ENCODE data around the gene PLCD3. TPM values are rescaled to one million over a fixed set of nuclear protein-coding genes. Genes with fewer than 3 reads are reported as not detected.

The PLCD3 gene
- total and polyA plus RNA-seq, 2 of the 13 experiments (the other 11 are each of a cell fraction or from before 2014, with no cell fraction given) = 11.3 to 39.1 TPM

DNA sequence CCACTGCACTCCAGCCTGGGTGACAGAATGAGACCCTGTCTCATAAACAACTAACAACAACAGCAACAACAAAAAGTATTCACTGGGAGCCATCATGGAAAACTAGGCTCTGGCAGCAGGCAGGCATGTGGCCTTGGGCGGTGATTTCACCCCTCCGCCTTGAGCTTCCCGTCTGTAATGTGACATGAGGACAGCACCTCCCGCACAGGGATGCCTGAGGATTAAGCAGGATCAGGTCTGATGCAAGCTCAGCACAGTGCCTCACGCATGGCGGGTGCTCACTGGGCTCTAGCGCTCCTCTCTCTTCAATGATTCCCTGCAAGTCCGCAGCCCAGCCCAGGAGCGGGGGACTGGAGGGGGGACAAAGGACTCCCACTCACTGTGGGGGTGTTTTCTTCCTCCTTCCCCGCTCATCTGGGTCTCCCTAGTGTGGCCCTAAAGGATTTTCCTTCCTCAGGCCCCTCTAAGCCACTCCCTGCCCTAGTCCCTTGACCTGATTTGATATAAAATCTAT, 2.8 kb downstream of the PLCD3 start (continued):
- TF ChIP-seq, protein P1, sequence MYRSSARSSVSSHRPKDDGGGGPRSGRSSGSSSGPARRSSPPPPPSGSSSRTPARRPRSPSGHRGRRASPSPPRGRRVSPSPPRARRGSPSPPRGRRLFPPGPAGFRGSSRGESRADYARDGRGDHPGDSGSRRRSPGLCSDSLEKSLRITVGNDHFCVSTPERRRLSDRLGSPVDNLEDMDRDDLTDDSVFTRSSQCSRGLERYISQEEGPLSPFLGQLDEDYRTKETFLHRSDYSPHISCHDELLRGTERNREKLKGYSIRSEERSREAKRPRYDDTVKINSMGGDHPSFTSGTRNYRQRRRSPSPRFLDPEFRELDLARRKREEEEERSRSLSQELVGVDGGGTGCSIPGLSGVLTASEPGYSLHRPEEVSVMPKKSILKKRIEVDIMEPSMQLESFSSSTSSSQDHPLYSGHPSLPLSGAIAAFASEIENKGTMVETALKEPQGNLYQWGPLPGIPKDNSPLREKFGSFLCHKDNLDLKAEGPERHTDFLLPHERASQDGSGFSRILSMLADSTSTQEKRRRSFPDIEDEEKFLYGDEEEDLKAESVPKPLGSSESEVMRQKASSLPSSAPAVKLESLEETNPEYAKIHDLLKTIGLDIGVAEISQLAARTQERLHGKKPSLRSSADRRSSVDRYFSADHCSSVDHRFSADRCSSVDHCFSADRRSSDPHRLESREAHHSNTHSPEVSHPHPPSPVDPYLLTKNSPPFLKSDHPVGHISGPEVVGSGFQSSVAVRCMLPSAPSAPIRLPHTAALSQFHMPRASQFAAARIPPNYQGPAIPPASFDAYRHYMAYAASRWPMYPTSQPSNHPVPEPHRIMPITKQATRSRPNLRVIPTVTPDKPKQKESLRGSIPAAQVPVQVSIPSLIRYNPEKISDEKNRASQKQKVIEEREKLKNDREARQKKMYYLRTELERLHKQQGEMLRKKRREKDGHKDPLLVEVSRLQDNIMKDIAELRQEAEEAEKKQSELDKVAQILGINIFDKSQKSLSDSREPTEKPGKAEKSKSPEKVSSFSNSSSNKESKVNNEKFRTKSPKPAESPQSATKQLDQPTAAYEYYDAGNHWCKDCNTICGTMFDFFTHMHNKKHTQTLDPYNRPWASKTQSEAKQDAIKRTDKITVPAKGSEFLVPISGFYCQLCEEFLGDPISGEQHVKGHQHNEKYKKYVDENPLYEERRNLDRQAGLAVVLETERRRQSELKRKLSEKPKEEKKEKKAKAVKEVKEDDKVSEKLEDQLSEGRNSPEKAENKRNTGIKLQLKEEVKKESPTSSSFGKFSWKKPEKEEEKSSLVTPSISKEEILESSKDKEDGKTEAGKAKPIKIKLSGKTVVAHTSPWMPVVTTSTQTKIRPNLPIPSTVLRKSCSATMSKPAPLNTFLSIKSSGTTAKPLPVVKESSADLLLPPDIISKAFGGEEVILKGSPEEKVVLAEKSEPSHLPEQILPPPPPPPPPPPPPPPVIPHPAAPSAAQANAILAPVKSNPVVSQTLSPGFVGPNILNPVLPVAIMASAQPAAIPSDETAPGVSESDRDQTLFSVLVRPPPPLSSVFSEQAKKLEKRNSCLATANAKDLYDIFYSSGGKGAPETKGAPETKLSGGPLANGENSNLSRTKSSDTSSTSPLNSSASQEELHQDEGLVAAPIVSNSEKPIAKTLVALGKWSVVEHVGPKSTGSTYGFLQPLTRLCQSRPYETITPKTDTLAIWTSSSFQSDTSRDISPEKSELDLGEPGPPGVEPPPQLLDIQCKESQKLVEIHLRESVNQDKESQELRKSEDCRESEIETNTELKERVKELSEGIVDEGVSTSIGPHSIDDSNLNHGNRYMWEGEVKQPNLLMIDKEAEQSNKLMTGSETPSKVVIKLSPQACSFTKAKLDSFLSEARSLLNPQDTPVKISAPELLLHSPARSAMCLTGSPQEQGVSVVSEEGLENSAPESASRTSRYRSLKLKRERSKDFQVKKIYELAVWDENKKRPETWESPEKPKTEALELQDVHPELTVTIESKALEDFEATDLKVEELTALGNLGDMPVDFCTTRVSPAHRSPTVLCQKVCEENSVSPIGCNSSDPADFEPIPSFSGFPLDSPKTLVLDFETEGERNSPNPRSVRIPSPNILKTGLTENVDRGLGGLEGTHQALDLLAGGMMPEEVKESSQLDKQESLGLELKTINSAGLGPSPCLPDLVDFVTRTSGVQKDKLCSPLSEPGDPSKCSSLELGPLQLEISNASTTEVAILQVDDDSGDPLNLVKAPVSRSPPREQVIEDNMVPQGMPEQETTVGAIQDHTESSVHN (CRISPR knock-in tag; IDR thresholded peaks at IDR 0.05) = peak; percentile 50; the same call in 1 of the 2 replicates
- TF ChIP-seq TAF1 (CRISPR knock-in tag; IDR thresholded peaks at IDR 0.05) (peak; percentile 47; the same call in 1 of the 2 replicates), EEA1 (CRISPR knock-in tag; IDR thresholded peaks at IDR 0.05; ENCODE audit: borderline replicate concordance) (peak; percentile 38; the same call in 1 of the 2 replicates), SYNCRIP (IDR thresholded peaks at IDR 0.05; ENCODE audit: insufficient read depth, low read depth, low read length) (no peak), ZMYM4 (CRISPR knock-in tag; IDR thresholded peaks at IDR 0.05) (no peak)
- TF ChIP-seq, protein P2, sequence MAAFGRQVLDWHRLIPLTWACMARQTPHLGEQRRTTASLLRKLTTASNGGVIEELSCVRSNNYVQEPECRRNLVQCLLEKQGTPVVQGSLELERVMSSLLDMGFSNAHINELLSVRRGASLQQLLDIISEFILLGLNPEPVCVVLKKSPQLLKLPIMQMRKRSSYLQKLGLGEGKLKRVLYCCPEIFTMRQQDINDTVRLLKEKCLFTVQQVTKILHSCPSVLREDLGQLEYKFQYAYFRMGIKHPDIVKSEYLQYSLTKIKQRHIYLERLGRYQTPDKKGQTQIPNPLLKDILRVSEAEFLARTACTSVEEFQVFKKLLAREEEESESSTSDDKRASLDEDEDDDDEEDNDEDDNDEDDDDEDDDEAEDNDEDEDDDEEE (CRISPR knock-in tag; IDR thresholded peaks at IDR 0.05) = no peak; the same call in 1 of the 2 replicates
